Astrocyte (in vitro differentiated cells and primary cell): ENCODE data around the gene DGKE. TPM values are rescaled to one million over a fixed set of nuclear protein-coding genes. Genes with fewer than 3 reads are reported as not detected.

ENCODE experiments used
- DNase-seq: peaks from one replicate; pipeline ENCODE4 v3.0.0-alpha.2; 2010; ENCODE audit warnings: low read depth
- FAIRE-seq: peaks from 2 replicates; lab custom pipeline; 2011; peaks lifted over from hg19 to GRCh38; lab: Jason Lieb, UNC
- H2AFZ ChIP-seq: 2 replicates; pipeline ENCODE4 v1.6.0; 2012; ENCODE audit warnings: low read depth, low read length, inconsistent platforms
- H3K27ac ChIP-seq: 2 replicates; pipeline ENCODE4 v1.5.1; 2011; ENCODE audit warnings: low read depth, low read length, inconsistent platforms
- H3K27me3 ChIP-seq: 2 replicates; pipeline ENCODE4 v1.6.0; 2011; ENCODE audit warnings: low read length, inconsistent platforms; ENCODE audit not compliant: insufficient read depth
- H3K36me3 ChIP-seq: 2 replicates; pipeline ENCODE4 v1.5.1; 2011; ENCODE audit warnings: low read length, inconsistent platforms; ENCODE audit not compliant: insufficient read depth
- H3K4me1 ChIP-seq: 2 replicates; pipeline ENCODE4 v1.5.1; 2011; ENCODE audit warnings: low read length, inconsistent platforms; ENCODE audit not compliant: insufficient read depth
- H3K4me2 ChIP-seq: 2 replicates; pipeline ENCODE4 v1.6.0; 2012; ENCODE audit warnings: low read length, inconsistent platforms
- H3K4me3 ChIP-seq: 2 replicates; pipeline ENCODE4 v1.5.1; 2011; ENCODE audit warnings: low read depth, mild to moderate bottlenecking, low read length, inconsistent platforms; ENCODE audit not compliant: insufficient read depth
- H3K79me2 ChIP-seq: 2 replicates; pipeline ENCODE4 v1.6.0; 2012; ENCODE audit warnings: mild to moderate bottlenecking, low read length, inconsistent platforms; ENCODE audit not compliant: insufficient read depth
- H3K9ac ChIP-seq: 2 replicates; pipeline ENCODE4 v1.6.0; 2012; ENCODE audit warnings: mild to moderate bottlenecking, low read length, inconsistent platforms
- H3K9me3 ChIP-seq: 2 replicates; pipeline ENCODE4 v1.5.1; 2012; ENCODE audit warnings: low read depth, mild to moderate bottlenecking, low read length, inconsistent platforms; ENCODE audit not compliant: insufficient read depth
- H4K20me1 ChIP-seq: 2 replicates; pipeline ENCODE4 v1.6.0; 2012; ENCODE audit warnings: low read length, inconsistent platforms; ENCODE audit not compliant: insufficient read depth
- H3K27ac Mint-ChIP-seq: one replicate; pipeline ENCODE4 v1.8.0; 2021; ENCODE audit warnings: mild to moderate bottlenecking, mixed read lengths; ENCODE audit not compliant: unreplicated experiment
- H3K27me3 Mint-ChIP-seq: one replicate; pipeline ENCODE4 v1.8.0; 2021; ENCODE audit warnings: low read depth, mixed read lengths; ENCODE audit not compliant: unreplicated experiment
- H3K36me3 Mint-ChIP-seq: one replicate; pipeline ENCODE4 v1.8.0; 2021; ENCODE audit warnings: low read depth, mixed read lengths; ENCODE audit not compliant: unreplicated experiment
- H3K4me1 Mint-ChIP-seq: one replicate; pipeline ENCODE4 v1.8.0; 2021; ENCODE audit warnings: low read depth, mixed read lengths; ENCODE audit not compliant: unreplicated experiment
- H3K4me3 Mint-ChIP-seq: one replicate; pipeline ENCODE4 v1.8.0; 2021; ENCODE audit warnings: mild to moderate bottlenecking, moderate library complexity, mixed read lengths; ENCODE audit not compliant: unreplicated experiment
- H3K9me3 Mint-ChIP-seq: one replicate; pipeline ENCODE4 v1.8.0; 2021; ENCODE audit warnings: mild to moderate bottlenecking, mixed read lengths; ENCODE audit not compliant: unreplicated experiment
- CTCF ChIP-seq: IDR thresholded peaks from 2 replicates; pipeline ENCODE4 v1.5.1; 2011; ENCODE audit warnings: low read depth, mild to moderate bottlenecking, inconsistent platforms, low read length, moderate library complexity; ENCODE audit not compliant: insufficient read depth
- EZH2 ChIP-seq: IDR thresholded peaks from 2 replicates; pipeline ENCODE4 v1.6.1; 2012; ENCODE audit warnings: mild to moderate bottlenecking, low read length, inconsistent platforms; ENCODE audit not compliant: insufficient read depth
- total RNA-seq: library from RNA; stranded (reverse); gene quantifications from 2 replicates; pipeline ENCODE4 v1.2.1, GENCODE V29; 2021

Gene DGKE
- total RNA-seq, 1 donor from 2014 or later, result 5.5 TPM

GRCh38 chr17:56892333-56892732 is 58.4 kb downstream of the DGKE start:
- no peak for TF ChIP-seq CTCF
- no peak for TF ChIP-seq EZH2

GRCh38 chr17:56893503-56893902 is 59.6 kb downstream of the DGKE start:
- no peaks in the 10 kb centered on the region for H3K79me2 ChIP-seq
- DNase-seq (no peak), FAIRE-seq (no peak)
- H4K20me1 ChIP-seq, result no peaks in the 10 kb centered on the region
- no peak overlapping the region for H3K9ac ChIP-seq
- H2AFZ ChIP-seq, result no peak overlapping the region
- H3K27me3 ChIP-seq, result no peaks in the 10 kb centered on the region
- Mint-ChIP-seq H3K4me1 (peaks cover 5% of the 10 kb centered on the region), H3K36me3 (peaks cover 47% of the 10 kb centered on the region), H3K27me3 (no peaks in the 10 kb centered on the region), H3K4me3 (no peak overlapping the region), H3K9me3 (no peaks in the 10 kb centered on the region), H3K27ac (no peak overlapping the region)
- H3K4me2 ChIP-seq, result no peak overlapping the region
- H3K9me3 ChIP-seq, result no peaks in the 10 kb centered on the region
- H3K27ac ChIP-seq, result no peak overlapping the region
- no peak for TF ChIP-seq CTCF
- no peak for TF ChIP-seq EZH2
- H3K4me1 ChIP-seq, result no peaks in the 10 kb centered on the region
- no peak overlapping the region for H3K4me3 ChIP-seq
- H3K36me3 ChIP-seq, result peaks cover 3% of the 10 kb centered on the region

More at GRCh38 chr17:56892333-56892732, 58.4 kb downstream of the DGKE start:
- no peak overlapping the region for H2AFZ ChIP-seq
- Mint-ChIP-seq H3K27me3 (no peaks in the 10 kb centered on the region), H3K4me1 (peaks cover 9% of the 10 kb centered on the region), H3K9me3 (peaks cover 5% of the 10 kb centered on the region), H3K4me3 (no peak overlapping the region), H3K27ac (no peak overlapping the region), H3K36me3 (peaks cover 58% of the 10 kb centered on the region)
- no peak overlapping the region for H3K27ac ChIP-seq
- no peak overlapping the region for H3K4me3 ChIP-seq
- H3K4me1 ChIP-seq, result no peaks in the 10 kb centered on the region
- DNase-seq (no peak), FAIRE-seq (no peak)
- H3K36me3 ChIP-seq, result peaks cover 3% of the 10 kb centered on the region
- H3K9me3 ChIP-seq, result peaks cover 3% of the 10 kb centered on the region
- H3K9ac ChIP-seq, result no peak overlapping the region
- H3K79me2 ChIP-seq, result no peaks in the 10 kb centered on the region
- H3K27me3 ChIP-seq, result no peaks in the 10 kb centered on the region
- no peak overlapping the region for H3K4me2 ChIP-seq
- H4K20me1 ChIP-seq, result no peaks in the 10 kb centered on the region

- H3K79me2 ChIP-seq, result no peaks in the 10 kb centered on the region
- H3K36me3 ChIP-seq, result peaks cover 3% of the 10 kb centered on the region
- FAIRE-seq (no peak), DNase-seq (no peak)
- H3K4me1 Mint-ChIP-seq, result peaks cover 9% of the 10 kb centered on the region
- H2AFZ ChIP-seq, result no peak overlapping the region
- TF ChIP-seq EZH2, result no peak
- TF ChIP-seq CTCF, result no peak
- no peak overlapping the region for H3K9ac ChIP-seq
- H3K4me2 ChIP-seq, result no peak overlapping the region
- H3K27ac ChIP-seq, result no peak overlapping the region
- no peaks in the 10 kb centered on the region for H3K9me3 Mint-ChIP-seq
- no peaks in the 10 kb centered on the region for H3K27me3 Mint-ChIP-seq
- H3K4me3 Mint-ChIP-seq, result no peak overlapping the region
- peak overlapping the region; percentile 29 for H3K27ac Mint-ChIP-seq
- H3K4me3 ChIP-seq, result no peak overlapping the region
- peaks cover 43% of the 10 kb centered on the region for H3K36me3 Mint-ChIP-seq
- no peaks in the 10 kb centered on the region for H3K4me1 ChIP-seq
- H4K20me1 ChIP-seq, result no peaks in the 10 kb centered on the region
- H3K9me3 ChIP-seq, result no peaks in the 10 kb centered on the region
- H3K27me3 ChIP-seq, result no peaks in the 10 kb centered on the region
These were observed 61.0 kb downstream of the DGKE start for GRCh38 chr17:56894859-56895455.
